Medulla oblongata (tissue), 1 donor: ENCODE measurements around the gene LENG8.

Source experiments
- DNase-seq: peaks from one replicate; pipeline ENCODE4 v3.0.0-alpha.2; 2015; ENCODE audit errors: extremely low spot score

LENG8 gene

GRCh38 chr19:54448774-54449700, at the start of gene LENG8:
Gene LENG8, plus strand, starts transcription at chr19:54449199. Its CDS starts 2,146 bp downstream, at chr19:54451345.
- peak; percentile 98 for DNase-seq

GRCh38 chr19:54400913-54401312, 48.1 kb upstream of the LENG8 start:
- DNase-seq = no peak

- no peak for DNase-seq
Observed at GRCh38 chr19:54403054-54403453, 45.9 kb upstream of the LENG8 start.

- DNase-seq = no peak
Observed at GRCh38 chr19:54405628-54406027, 43.4 kb upstream of the LENG8 start.

- no peak for DNase-seq
Observed at GRCh38 chr19:54407780-54408179, 41.2 kb upstream of the LENG8 start.

GRCh38 chr19:54408456-54409026, 40.5 kb upstream of the LENG8 start:
- no peak for DNase-seq

- no peak for DNase-seq
Observed at GRCh38 chr19:54411033-54411432, 38.0 kb upstream of the LENG8 start.

GRCh38 chr19:54412877-54413276, 36.1 kb upstream of the LENG8 start:
- no peak for DNase-seq

- no peak for DNase-seq
Observed at GRCh38 chr19:54414156-54414555, 34.8 kb upstream of the LENG8 start.

GRCh38 chr19:54415208-54415900, 33.6 kb upstream of the LENG8 start, which contains the start of gene TTYH1:
Gene TTYH1, plus strand, starts transcription at chr19:54415464. Its CDS starts 89 bp downstream, at chr19:54415553.
- peak; percentile 39 for DNase-seq

- DNase-seq = no peak
Observed at GRCh38 chr19:54415901-54416673, 32.9 kb upstream of the LENG8 start.

GRCh38 chr19:54416695-54417491, 32.1 kb upstream of the LENG8 start:
- no peak for DNase-seq

- DNase-seq = peak; percentile 58
Observed at GRCh38 chr19:54418030-54418929, 30.7 kb upstream of the LENG8 start.

GRCh38 chr19:54418930-54419800, 29.8 kb upstream of the LENG8 start:
- DNase-seq = no peak

GRCh38 chr19:54420068-54420382, 29.0 kb upstream of the LENG8 start:
- no peak for DNase-seq

GRCh38 chr19:54420383-54421168, 28.4 kb upstream of the LENG8 start:
- peak; percentile 99 for DNase-seq

- no peak for DNase-seq
Observed at GRCh38 chr19:54421169-54421516, 27.9 kb upstream of the LENG8 start.

- DNase-seq = no peak
Observed at GRCh38 chr19:54421521-54421920, 27.5 kb upstream of the LENG8 start.
